ENCODE data around the gene B3GNT5.

- TF ChIP-seq, protein P1, sequence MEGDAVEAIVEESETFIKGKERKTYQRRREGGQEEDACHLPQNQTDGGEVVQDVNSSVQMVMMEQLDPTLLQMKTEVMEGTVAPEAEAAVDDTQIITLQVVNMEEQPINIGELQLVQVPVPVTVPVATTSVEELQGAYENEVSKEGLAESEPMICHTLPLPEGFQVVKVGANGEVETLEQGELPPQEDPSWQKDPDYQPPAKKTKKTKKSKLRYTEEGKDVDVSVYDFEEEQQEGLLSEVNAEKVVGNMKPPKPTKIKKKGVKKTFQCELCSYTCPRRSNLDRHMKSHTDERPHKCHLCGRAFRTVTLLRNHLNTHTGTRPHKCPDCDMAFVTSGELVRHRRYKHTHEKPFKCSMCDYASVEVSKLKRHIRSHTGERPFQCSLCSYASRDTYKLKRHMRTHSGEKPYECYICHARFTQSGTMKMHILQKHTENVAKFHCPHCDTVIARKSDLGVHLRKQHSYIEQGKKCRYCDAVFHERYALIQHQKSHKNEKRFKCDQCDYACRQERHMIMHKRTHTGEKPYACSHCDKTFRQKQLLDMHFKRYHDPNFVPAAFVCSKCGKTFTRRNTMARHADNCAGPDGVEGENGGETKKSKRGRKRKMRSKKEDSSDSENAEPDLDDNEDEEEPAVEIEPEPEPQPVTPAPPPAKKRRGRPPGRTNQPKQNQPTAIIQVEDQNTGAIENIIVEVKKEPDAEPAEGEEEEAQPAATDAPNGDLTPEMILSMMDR (IDR thresholded peaks at IDR 0.05), result no peak
- TF ChIP-seq POLR2A (IDR thresholded peaks at IDR 0.05), result no peak
Observed at GRCh38 chr3:183279371-183279770, 26.3 kb downstream of the B3GNT5 start.

Measured in uterus (tissue), 2 donors.